ENCODE measurements around the gene PPP3R1.

PPP3R1 gene

DNA sequence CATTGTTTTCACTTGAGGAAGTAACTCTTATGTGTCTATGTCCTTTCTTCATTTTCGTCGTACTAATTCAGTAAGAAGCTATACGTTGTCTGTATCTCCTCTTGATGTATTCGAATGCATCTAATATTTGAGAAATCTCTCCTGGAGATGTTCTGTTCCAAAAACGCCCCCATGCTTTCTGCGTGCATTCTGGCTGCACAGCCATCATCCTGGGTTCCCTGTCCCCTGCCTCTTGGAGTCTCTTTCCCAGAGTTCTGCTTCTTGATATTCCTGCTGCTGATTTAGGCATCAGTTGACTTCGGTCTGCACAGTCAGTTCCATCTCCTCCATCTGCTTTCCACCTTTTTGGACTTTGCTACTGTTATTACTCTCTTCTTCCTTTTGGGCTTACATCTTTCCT lies 81.2 kb downstream of the PPP3R1 start:
- no peaks in the 10 kb centered on the region for H3K9me3 ChIP-seq (ENCODE audit: low read length)
- no peaks in the 10 kb centered on the region for H4K20me1 ChIP-seq (ENCODE audit: insufficient read depth, low read length)
- no peak overlapping the region for H3K27ac ChIP-seq (ENCODE audit: low read depth, low read length, poor library complexity, severe bottlenecking)
- no peak overlapping the region for H3K9ac ChIP-seq (ENCODE audit: low read length)
- H3K4me2 ChIP-seq (ENCODE audit: low read length), result no peak overlapping the region
- TF ChIP-seq, protein P1, sequence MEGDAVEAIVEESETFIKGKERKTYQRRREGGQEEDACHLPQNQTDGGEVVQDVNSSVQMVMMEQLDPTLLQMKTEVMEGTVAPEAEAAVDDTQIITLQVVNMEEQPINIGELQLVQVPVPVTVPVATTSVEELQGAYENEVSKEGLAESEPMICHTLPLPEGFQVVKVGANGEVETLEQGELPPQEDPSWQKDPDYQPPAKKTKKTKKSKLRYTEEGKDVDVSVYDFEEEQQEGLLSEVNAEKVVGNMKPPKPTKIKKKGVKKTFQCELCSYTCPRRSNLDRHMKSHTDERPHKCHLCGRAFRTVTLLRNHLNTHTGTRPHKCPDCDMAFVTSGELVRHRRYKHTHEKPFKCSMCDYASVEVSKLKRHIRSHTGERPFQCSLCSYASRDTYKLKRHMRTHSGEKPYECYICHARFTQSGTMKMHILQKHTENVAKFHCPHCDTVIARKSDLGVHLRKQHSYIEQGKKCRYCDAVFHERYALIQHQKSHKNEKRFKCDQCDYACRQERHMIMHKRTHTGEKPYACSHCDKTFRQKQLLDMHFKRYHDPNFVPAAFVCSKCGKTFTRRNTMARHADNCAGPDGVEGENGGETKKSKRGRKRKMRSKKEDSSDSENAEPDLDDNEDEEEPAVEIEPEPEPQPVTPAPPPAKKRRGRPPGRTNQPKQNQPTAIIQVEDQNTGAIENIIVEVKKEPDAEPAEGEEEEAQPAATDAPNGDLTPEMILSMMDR (IDR thresholded peaks at IDR 0.05; ENCODE audit: low read length), result no peak
- no peak for TF ChIP-seq EZH2 (IDR thresholded peaks at IDR 0.05; ENCODE audit: borderline replicate concordance, low read length)
- no peaks in the 10 kb centered on the region for H3K9me2 ChIP-seq (ENCODE audit: low read depth, low read length)
- H2AFZ ChIP-seq (ENCODE audit: low read length), result no peak overlapping the region
- H3K79me2 ChIP-seq (ENCODE audit: insufficient read depth, low read length), result no peaks in the 10 kb centered on the region
- no peaks in the 10 kb centered on the region for H3K27me3 ChIP-seq (ENCODE audit: insufficient read depth, low read length)
- H3F3A ChIP-seq (ENCODE audit: insufficient read depth, low read length), result 0 out of 2 replicates have a peak, but pooled peaks cover 2% of the 10 kb centered on the region
- H3K4me3 ChIP-seq (ENCODE audit: low read depth, low read length, poor library complexity, severe bottlenecking), result no peak overlapping the region
- H3K36me3 ChIP-seq (ENCODE audit: insufficient read depth, low read length), result peaks cover 76% of the 10 kb centered on the region
- peaks cover 11% of the 10 kb centered on the region for H3K4me1 ChIP-seq (ENCODE audit: insufficient read depth, low read length, severe bottlenecking)

DNA sequence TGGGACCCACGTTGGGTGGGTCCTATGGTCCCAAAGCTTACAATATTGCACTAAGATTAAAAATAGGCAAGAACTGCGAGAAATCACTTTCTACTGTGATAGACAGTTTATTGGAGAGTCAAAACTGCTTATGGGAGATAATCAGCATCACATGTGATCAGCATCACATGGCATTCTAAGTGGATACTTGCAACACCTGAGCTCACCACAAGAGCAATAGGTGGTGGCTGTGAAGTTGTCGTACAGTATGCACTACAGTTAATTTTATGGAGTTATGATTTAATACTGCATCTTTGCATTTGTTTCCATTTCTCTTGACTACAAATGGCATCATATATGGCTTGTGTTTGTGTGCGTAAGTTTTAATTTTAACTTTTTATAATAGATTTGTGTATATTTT lies 83.0 kb downstream of the PPP3R1 start:
- Histone ChIP-seq H3K27me3 (ENCODE audit: insufficient read depth, low read length) (no peaks in the 10 kb centered on the region), H3K4me1 (ENCODE audit: insufficient read depth, low read length, severe bottlenecking) (peaks cover 11% of the 10 kb centered on the region), H3F3A (ENCODE audit: insufficient read depth, low read length) (no peaks in the 10 kb centered on the region), H4K20me1 (ENCODE audit: insufficient read depth, low read length) (no peaks in the 10 kb centered on the region), H3K4me3 (ENCODE audit: low read depth, low read length, poor library complexity, severe bottlenecking) (no peak overlapping the region), H2AFZ (ENCODE audit: low read length) (no peak overlapping the region), H3K4me2 (ENCODE audit: low read length) (no peak overlapping the region), H3K9me2 (ENCODE audit: low read depth, low read length) (no peaks in the 10 kb centered on the region), H3K9me3 (ENCODE audit: low read length) (no peaks in the 10 kb centered on the region), H3K9ac (ENCODE audit: low read length) (no peak overlapping the region), H3K36me3 (ENCODE audit: insufficient read depth, low read length) (peaks cover 71% of the 10 kb centered on the region), H3K79me2 (ENCODE audit: insufficient read depth, low read length) (no peaks in the 10 kb centered on the region), H3K27ac (ENCODE audit: low read depth, low read length, poor library complexity, severe bottlenecking) (no peak overlapping the region)
- TF ChIP-seq, protein P1 (IDR thresholded peaks at IDR 0.05; ENCODE audit: low read length), result no peak
- TF ChIP-seq EZH2 (IDR thresholded peaks at IDR 0.05; ENCODE audit: borderline replicate concordance, low read length), result no peak

DNA sequence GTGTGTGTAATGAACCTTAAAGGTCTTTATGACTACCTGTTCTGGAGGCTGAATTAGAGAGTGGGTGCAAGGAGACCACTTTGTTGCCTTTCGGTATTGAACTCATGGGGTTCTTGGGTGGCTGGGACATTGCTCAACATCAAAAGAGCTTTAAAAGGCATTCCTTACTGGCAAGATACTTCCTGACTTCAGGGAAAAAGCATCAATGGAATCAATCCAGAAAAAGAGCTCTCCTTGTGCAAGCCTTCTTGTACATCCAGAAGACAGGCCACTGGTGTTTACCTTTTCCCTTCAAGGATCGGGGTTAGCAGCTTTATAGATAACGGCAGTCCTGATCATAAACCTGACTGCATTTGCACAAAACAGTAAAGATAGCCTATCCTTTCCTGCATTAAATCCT lies 85.1 kb downstream of the PPP3R1 start:
- Histone ChIP-seq H3F3A (ENCODE audit: insufficient read depth, low read length) (no peaks in the 10 kb centered on the region), H3K9ac (ENCODE audit: low read length) (no peak overlapping the region), H3K9me3 (ENCODE audit: low read length) (no peaks in the 10 kb centered on the region), H3K36me3 (ENCODE audit: insufficient read depth, low read length) (peaks cover 77% of the 10 kb centered on the region), H3K27ac (ENCODE audit: low read depth, low read length, poor library complexity, severe bottlenecking) (no peak overlapping the region), H4K20me1 (ENCODE audit: insufficient read depth, low read length) (no peaks in the 10 kb centered on the region), H3K27me3 (ENCODE audit: insufficient read depth, low read length) (no peaks in the 10 kb centered on the region), H3K4me1 (ENCODE audit: insufficient read depth, low read length, severe bottlenecking) (no peaks in the 10 kb centered on the region), H2AFZ (ENCODE audit: low read length) (no peak overlapping the region), H3K79me2 (ENCODE audit: insufficient read depth, low read length) (no peaks in the 10 kb centered on the region), H3K9me2 (ENCODE audit: low read depth, low read length) (no peaks in the 10 kb centered on the region), H3K4me2 (ENCODE audit: low read length) (no peak overlapping the region), H3K4me3 (ENCODE audit: low read depth, low read length, poor library complexity, severe bottlenecking) (no peak overlapping the region)
- TF ChIP-seq, protein P1 (IDR thresholded peaks at IDR 0.05; ENCODE audit: low read length), result no peak

Data from OCI-LY1 (cell line).